Ectodermal cell (in vitro differentiated cells): Measurements from ENCODE around the gene PTBP3.
"Not testable (repeated sequence)": the region's sequence is repeated elsewhere in the genome, so short reads cannot be mapped to it uniquely, and the experiment has no call there.

Source experiments
- H3K27ac ChIP-seq: 2 replicates; pipeline ENCODE4 v1.7.0; 2013; ENCODE audit warnings: mild to moderate bottlenecking, low read depth, low read length; ENCODE audit not compliant: insufficient read depth, poor library complexity, severe bottlenecking
- H3K27me3 ChIP-seq: 2 replicates; pipeline ENCODE4 v1.7.0; 2013; ENCODE audit warnings: mild to moderate bottlenecking, low read length; ENCODE audit not compliant: insufficient read depth, control insufficient read depth, poor library complexity, severe bottlenecking
- H3K36me3 ChIP-seq: one replicate; pipeline ENCODE4 v1.7.0; 2013; ENCODE audit warnings: low read length; ENCODE audit not compliant: control insufficient read depth, insufficient read depth
- H3K4me1 ChIP-seq: one replicate; pipeline ENCODE4 v1.7.0; 2013; ENCODE audit warnings: low read length; ENCODE audit not compliant: control insufficient read depth, insufficient read depth
- H3K4me3 ChIP-seq: 2 replicates; pipeline ENCODE4 v1.7.0; 2013; ENCODE audit warnings: low read depth, low read length, control low read depth; ENCODE audit not compliant: insufficient read depth
- H3K9me3 ChIP-seq: 2 replicates; pipeline ENCODE4 v1.7.0; 2013; ENCODE audit warnings: mild to moderate bottlenecking, low read length, moderate library complexity; ENCODE audit not compliant: control insufficient read depth
- WGBS, 2 experiments: methylation state at CpG; one replicate each; pipeline ENCODE4 v1.1.7; 2013; ENCODE audit warnings: missing lambda C conversion rate in 2 of 2; 5-methylcytosine and 5-hydroxymethylcytosine counted together

Gene PTBP3

GRCh38 chr9:112377087-112377486 is 43.7 kb upstream of the PTBP3 start:
- Histone ChIP-seq H3K36me3 (no peaks in the 10 kb centered on the region), H3K4me1 (peaks cover 3% of the 10 kb centered on the region), H3K4me3 (no peak overlapping the region), H3K9me3 (no peaks in the 10 kb centered on the region), H3K27me3 (no peaks in the 10 kb centered on the region), H3K27ac (no peak overlapping the region)
- WGBS, 2 experiments, result 91 to 96% methylated on average over 2 of the region's 2 CpGs

- Histone ChIP-seq H3K27me3 (no peaks in the 10 kb centered on the region), H3K27ac (no peak overlapping the region), H3K4me1 (peaks cover 3% of the 10 kb centered on the region), H3K4me3 (no peak overlapping the region), H3K9me3 (no peaks in the 10 kb centered on the region), H3K36me3 (no peaks in the 10 kb centered on the region)
- WGBS, 2 experiments, result 92 to 94% methylated on average over 5 of the region's 5 CpGs
These were observed 41.9 kb upstream of the PTBP3 start for GRCh38 chr9:112375361-112375760.

DNA sequence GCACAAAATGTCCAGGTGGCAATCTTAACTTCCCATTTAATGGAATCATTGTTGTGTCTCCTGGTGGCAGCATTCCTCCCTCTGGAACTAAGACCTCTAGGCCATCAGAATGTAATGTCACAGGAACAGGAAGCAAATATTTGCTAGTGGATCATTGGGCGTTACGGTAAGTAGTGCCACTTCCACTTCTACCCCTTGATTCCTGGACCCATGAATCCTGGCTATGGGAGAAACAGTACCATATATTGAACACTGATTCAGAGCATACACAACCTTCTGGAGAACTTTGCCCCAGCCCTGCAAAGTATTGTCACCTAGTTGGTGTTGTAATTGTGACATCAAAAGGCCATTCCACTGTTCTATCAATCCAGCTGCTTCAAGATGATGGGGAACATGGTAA is 40.8 kb upstream of the PTBP3 start:
- H3K4me3 ChIP-seq, H3K9me3 ChIP-seq, H3K4me1 ChIP-seq, H3K36me3 ChIP-seq, H3K27me3 ChIP-seq, H3K27ac ChIP-seq: not testable (repeated sequence)
- WGBS, 2 experiments, result 94 to 95% methylated on average over 2 of the region's 2 CpGs

DNA sequence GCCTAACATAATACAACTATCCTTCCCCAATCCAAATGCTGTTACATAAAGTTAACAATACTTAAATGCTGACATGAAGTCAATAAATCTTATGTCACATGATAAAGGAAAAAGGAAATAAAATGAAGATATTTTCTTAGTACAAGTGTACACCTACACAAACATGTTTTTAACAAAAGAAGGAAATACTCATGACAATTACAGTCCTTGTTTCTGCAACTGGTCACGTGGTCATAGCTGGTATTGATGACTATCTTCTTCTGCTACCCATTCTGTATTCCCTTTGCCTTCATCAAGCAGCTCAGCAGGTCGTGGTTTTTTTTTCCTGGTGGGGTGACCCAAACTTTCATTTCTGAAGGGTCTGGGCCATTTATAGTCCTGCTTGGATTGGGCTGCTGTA is 40.2 kb upstream of the PTBP3 start:
- H3K9me3 ChIP-seq, H3K4me1 ChIP-seq, H3K4me3 ChIP-seq, H3K27ac ChIP-seq, H3K36me3 ChIP-seq, H3K27me3 ChIP-seq: not testable (repeated sequence)
- 91 to 92% methylated on average over 2 of the region's 2 CpGs for WGBS, 2 experiments

- 38 to 40% methylated on average over 1 of the region's 1 CpG for WGBS, 2 experiments
- Histone ChIP-seq H3K4me1 (no peaks in the 10 kb centered on the region), H3K27me3 (no peaks in the 10 kb centered on the region), H3K9me3 (no peaks in the 10 kb centered on the region), H3K36me3 (no peaks in the 10 kb centered on the region), H3K27ac (no peak overlapping the region), H3K4me3 (no peak overlapping the region)
These were observed 37.6 kb upstream of the PTBP3 start for GRCh38 chr9:112371060-112371459.

DNA sequence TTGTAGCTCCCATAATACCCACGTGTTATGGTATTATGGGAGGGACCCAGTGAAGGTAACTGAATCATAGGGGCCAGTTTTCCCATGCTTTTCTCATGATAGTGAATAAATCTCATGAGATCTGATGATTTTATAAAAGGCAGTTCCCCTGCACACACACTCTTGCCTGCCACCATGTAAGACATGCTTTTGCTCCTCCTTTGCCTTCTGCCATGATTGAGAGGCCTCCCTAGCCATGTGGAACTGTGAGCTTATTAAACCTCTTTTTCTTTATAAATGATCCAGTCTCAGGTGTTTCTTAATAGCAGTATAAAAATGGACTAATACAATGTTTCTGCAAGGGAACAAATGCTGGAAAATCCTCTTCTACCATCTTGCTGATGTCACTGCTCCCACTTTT is 36.4 kb upstream of the PTBP3 start:
- H3K36me3 ChIP-seq, result no peaks in the 10 kb centered on the region
- no peaks in the 10 kb centered on the region for H3K9me3 ChIP-seq
- no peak overlapping the region for H3K4me3 ChIP-seq
- no peaks in the 10 kb centered on the region for H3K4me1 ChIP-seq
- H3K27me3 ChIP-seq, result no peaks in the 10 kb centered on the region
- 100% methylated on average over 1 of the region's 1 CpG for WGBS, 2 experiments
- no peak overlapping the region for H3K27ac ChIP-seq

DNA sequence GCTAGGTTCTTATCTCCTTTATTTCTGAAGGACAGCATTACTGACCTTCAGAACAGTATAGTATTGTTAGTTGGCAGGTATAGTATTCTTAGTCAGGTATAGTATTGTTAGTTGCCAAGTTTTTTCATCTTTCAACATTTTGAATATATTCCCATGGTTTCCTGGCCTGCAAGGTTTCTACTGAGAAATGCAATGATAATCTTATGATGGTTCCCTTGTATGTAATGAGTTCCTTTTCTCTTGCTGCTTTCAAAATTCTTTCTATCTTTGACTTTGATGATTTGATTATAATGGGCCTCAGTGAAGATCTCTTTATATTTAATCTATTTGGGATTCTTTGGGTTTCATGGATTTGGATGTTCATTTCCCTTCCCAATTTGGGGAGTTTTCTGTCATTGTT is 34.0 kb upstream of the PTBP3 start:
- H3K27me3 ChIP-seq, result no peaks in the 10 kb centered on the region
- H3K4me1 ChIP-seq, result no peaks in the 10 kb centered on the region
- no peaks in the 10 kb centered on the region for H3K9me3 ChIP-seq
- H3K36me3 ChIP-seq, result no peaks in the 10 kb centered on the region
- no peak overlapping the region for H3K4me3 ChIP-seq
- no peak overlapping the region for H3K27ac ChIP-seq

DNA sequence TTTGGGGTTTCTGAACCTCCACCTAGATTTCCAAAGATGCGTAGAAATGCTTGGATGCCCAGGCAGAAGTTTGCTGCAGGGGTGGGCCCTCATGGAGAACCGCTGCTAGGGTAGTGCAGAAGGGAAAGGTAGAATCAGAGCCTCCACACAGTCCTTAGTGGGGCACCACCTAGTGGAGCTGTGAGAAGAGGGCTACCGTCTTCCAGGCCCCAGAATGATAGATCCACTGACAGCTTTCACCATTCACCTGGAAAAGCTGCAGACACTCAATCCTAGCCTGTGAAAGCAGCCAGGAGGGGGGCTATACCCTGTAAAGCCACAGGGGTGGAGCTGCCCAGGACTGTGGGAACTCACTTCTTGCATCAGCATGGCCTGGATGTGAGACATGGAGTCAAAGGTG is 33.2 kb upstream of the PTBP3 start:
- Histone ChIP-seq H3K4me3 (no peak overlapping the region), H3K27ac (no peak overlapping the region), H3K9me3 (no peaks in the 10 kb centered on the region), H3K4me1 (no peaks in the 10 kb centered on the region), H3K27me3 (no peaks in the 10 kb centered on the region), H3K36me3 (no peaks in the 10 kb centered on the region)
- 75 to 89% methylated on average over 3 of the region's 3 CpGs for WGBS, 2 experiments

GRCh38 chr9:112365257-112365656 is 31.8 kb upstream of the PTBP3 start:
- not testable (repeated sequence) for H3K36me3 ChIP-seq, H3K9me3 ChIP-seq, H3K4me3 ChIP-seq, H3K27ac ChIP-seq, H3K4me1 ChIP-seq, H3K27me3 ChIP-seq
- 95 to 96% methylated on average over 3 of the region's 3 CpGs for WGBS, 2 experiments

- Histone ChIP-seq H3K4me1 (no peaks in the 10 kb centered on the region), H3K27me3 (no peaks in the 10 kb centered on the region), H3K4me3 (no peak overlapping the region), H3K27ac (no peak overlapping the region), H3K9me3 (no peaks in the 10 kb centered on the region), H3K36me3 (no peaks in the 10 kb centered on the region)
- WGBS, 2 experiments, result 75% methylated on average over 2 to 3 of the region's 3 CpGs
These were observed 31.3 kb upstream of the PTBP3 start for GRCh38 chr9:112364761-112365160.

DNA sequence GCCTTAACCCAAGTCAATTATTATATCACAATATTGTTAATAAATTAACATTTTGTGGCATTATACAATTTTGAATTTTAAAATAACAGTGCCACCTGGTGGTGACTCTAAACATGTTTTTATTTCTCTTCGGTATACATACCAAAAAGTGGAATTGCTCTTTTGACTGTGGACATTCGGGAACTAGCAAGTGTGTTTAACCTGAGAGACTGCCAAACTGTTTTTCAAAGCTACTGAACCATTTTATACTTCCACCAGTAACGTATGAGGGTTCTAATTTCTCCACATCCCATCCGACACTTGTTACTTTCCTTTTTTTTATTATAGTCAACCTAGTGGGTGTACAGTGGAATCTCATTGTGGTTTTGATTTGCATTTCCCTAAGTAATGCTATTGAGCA is 28.2 kb upstream of the PTBP3 start:
- Histone ChIP-seq H3K36me3 (no peaks in the 10 kb centered on the region), H3K4me1 (no peaks in the 10 kb centered on the region), H3K9me3 (no peaks in the 10 kb centered on the region), H3K27ac (no peak overlapping the region), H3K27me3 (no peaks in the 10 kb centered on the region), H3K4me3 (no peak overlapping the region)
- 42 to 51% methylated on average over 3 to 4 of the region's 4 CpGs for WGBS, 2 experiments
